ENCODE measurements around the gene CDK12.

Gene CDK12

GRCh38 chr17:39551879-39552278 lies 90.6 kb downstream of the CDK12 start:
- no peak for ATAC-seq

- no peak for ATAC-seq
Measured at GRCh38 chr17:39553341-39553945, 92.2 kb downstream of the CDK12 start.

- no peak for ATAC-seq
Measured at GRCh38 chr17:39555368-39555767, 94.1 kb downstream of the CDK12 start.

- no peak for ATAC-seq
Measured at GRCh38 chr17:39556423-39556822, 95.1 kb downstream of the CDK12 start.

GRCh38 chr17:39562395-39562794 lies 101.1 kb downstream of the CDK12 start:
- ATAC-seq = no peak

- ATAC-seq = no peak
Measured at GRCh38 chr17:39562976-39563375, 101.7 kb downstream of the CDK12 start.

GRCh38 chr17:39563476-39563875 lies 102.2 kb downstream of the CDK12 start:
- no peak for ATAC-seq

- ATAC-seq = no peak
Measured at GRCh38 chr17:39564211-39564848, 103.0 kb downstream of the CDK12 start.

- no peak for ATAC-seq
Measured at GRCh38 chr17:39566094-39566850, 105.0 kb downstream of the CDK12 start.

GRCh38 chr17:39568702-39569101 lies 107.4 kb downstream of the CDK12 start:
- no peak for ATAC-seq

- no peak for ATAC-seq
Measured at GRCh38 chr17:39569126-39569525, 107.8 kb downstream of the CDK12 start.

GRCh38 chr17:39572121-39572520 lies 110.8 kb downstream of the CDK12 start:
- no peak for ATAC-seq

GRCh38 chr17:39573447-39574298 lies 112.4 kb downstream of the CDK12 start:
- peak; percentile 48 to 51 for ATAC-seq

GRCh38 chr17:39576187-39576586 lies 114.9 kb downstream of the CDK12 start:
- no peak for ATAC-seq

- no peak for ATAC-seq
Measured at GRCh38 chr17:39578272-39578671, 117.0 kb downstream of the CDK12 start.

- ATAC-seq = no peak
Measured at GRCh38 chr17:39579318-39580081, 118.2 kb downstream of the CDK12 start.

- no peak for ATAC-seq
Measured at GRCh38 chr17:39580082-39580468, 118.8 kb downstream of the CDK12 start.

- ATAC-seq = no peak
Measured at GRCh38 chr17:39581071-39581758, 119.9 kb downstream of the CDK12 start.

- no peak for ATAC-seq
Measured at GRCh38 chr17:39581759-39582085, 120.4 kb downstream of the CDK12 start.

GRCh38 chr17:39582658-39583057 lies 121.4 kb downstream of the CDK12 start:
- no peak for ATAC-seq
